Measurements from ENCODE around the gene FOXP1. TPM values are rescaled to one million over a fixed set of nuclear protein-coding genes. Genes with fewer than 3 reads are reported as not detected.

The FOXP1 gene
- total RNA-seq, 2 donors from 2014 or later: 119 to 199 TPM

GRCh38 chr3:71316066-71316777, 267.3 kb downstream of the FOXP1 start:
- Mint-ChIP-seq H3K36me3 (no peaks in the 10 kb centered on the region), H3K9me3 (no peaks in the 10 kb centered on the region), H3K27ac (peak overlapping the region in 1 of 2 donors; percentile 59)
- ATAC-seq (no peak), DNase-seq (ENCODE audit: low spot score in 2 of 2) (no peak)

- Mint-ChIP-seq H3K9me3 (no peaks in the 10 kb centered on the region), H3K27ac (peak overlapping the region in 1 of 2 donors; percentile 1), H3K36me3 (no peaks in the 10 kb centered on the region)
- no peak for DNase-seq (ENCODE audit: low spot score in 2 of 2)
- ATAC-seq: no peak
Observed at GRCh38 chr3:71315431-71315830, 268.1 kb downstream of the FOXP1 start.

GRCh38 chr3:71313844-71314243, 269.7 kb downstream of the FOXP1 start:
- H3K36me3 Mint-ChIP-seq: no peaks in the 10 kb centered on the region
- DNase-seq (ENCODE audit: low spot score in 2 of 2): no peak
- H3K27ac Mint-ChIP-seq: no peak overlapping the region
- ATAC-seq: no peak
- no peaks in the 10 kb centered on the region for H3K9me3 Mint-ChIP-seq

GRCh38 chr3:71312461-71312860, 271.1 kb downstream of the FOXP1 start:
- ATAC-seq: no peak
- H3K9me3 Mint-ChIP-seq: no peaks in the 10 kb centered on the region
- no peaks in the 10 kb centered on the region for H3K36me3 Mint-ChIP-seq
- no peak for DNase-seq (ENCODE audit: low spot score in 2 of 2)
- H3K27ac Mint-ChIP-seq: no peak overlapping the region

GRCh38 chr3:71311661-71312046, 271.9 kb downstream of the FOXP1 start:
- no peaks in the 10 kb centered on the region for H3K36me3 Mint-ChIP-seq
- DNase-seq (ENCODE audit: low spot score in 2 of 2): no peak
- ATAC-seq: no peak
- no peaks in the 10 kb centered on the region for H3K9me3 Mint-ChIP-seq
- no peak overlapping the region for H3K27ac Mint-ChIP-seq

GRCh38 chr3:71310980-71311660, 272.4 kb downstream of the FOXP1 start:
- Mint-ChIP-seq H3K27ac (no peak overlapping the region), H3K36me3 (no peaks in the 10 kb centered on the region), H3K9me3 (no peaks in the 10 kb centered on the region)
- DNase-seq (ENCODE audit: low spot score in 2 of 2) (no peak), ATAC-seq (no peak)

GRCh38 chr3:71310359-71310979, 273.1 kb downstream of the FOXP1 start:
- H3K36me3 Mint-ChIP-seq: peaks cover 0 to 3% of the 10 kb centered on the region in 2 donors
- DNase-seq (ENCODE audit: low spot score in 2 of 2): no peak
- H3K9me3 Mint-ChIP-seq: no peaks in the 10 kb centered on the region
- H3K27ac Mint-ChIP-seq: no peak overlapping the region
- no peak for ATAC-seq

- H3K27ac Mint-ChIP-seq: peak overlapping the region in 1 of 2 donors; percentile 85
Observed at GRCh38 chr3:71309886-71310285, 273.6 kb downstream of the FOXP1 start.

GRCh38 chr3:71309342-71309741, 274.2 kb downstream of the FOXP1 start:
- Mint-ChIP-seq H3K36me3 (peaks cover 0 to 12% of the 10 kb centered on the region in 2 donors), H3K27ac (peak overlapping the region; percentile 80 to 85), H3K9me3 (no peaks in the 10 kb centered on the region)
- ATAC-seq (peak; percentile 59 to 70), DNase-seq (ENCODE audit: low spot score in 2 of 2) (peak in 1 of 2 donors; percentile 31)

More at GRCh38 chr3:71309886-71310285, 273.6 kb downstream of the FOXP1 start:
- Mint-ChIP-seq H3K9me3 (no peaks in the 10 kb centered on the region), H3K36me3 (peaks cover 0 to 9% of the 10 kb centered on the region in 2 donors)
- DNase-seq (ENCODE audit: low spot score in 2 of 2) (no peak), ATAC-seq (no peak)

- DNase-seq (ENCODE audit: low spot score in 2 of 2) (no peak), ATAC-seq (peak; percentile 44 to 58)
- Mint-ChIP-seq H3K9me3 (no peaks in the 10 kb centered on the region), H3K36me3 (peaks cover 0 to 17% of the 10 kb centered on the region in 2 donors), H3K27ac (peak overlapping the region; percentile 80 to 85)
Observed at GRCh38 chr3:71308836-71309235, 274.7 kb downstream of the FOXP1 start.

GRCh38 chr3:71307991-71308697, 275.4 kb downstream of the FOXP1 start:
- H3K9me3 Mint-ChIP-seq: no peaks in the 10 kb centered on the region
- H3K36me3 Mint-ChIP-seq: peaks cover 0 to 24% of the 10 kb centered on the region in 2 donors
- ATAC-seq (peak in 1 of 2 donors; percentile 13), DNase-seq (ENCODE audit: low spot score in 2 of 2) (no peak)
- H3K27ac Mint-ChIP-seq: peak overlapping the region; percentile 73 to 85

GRCh38 chr3:71305231-71306206, 278.0 kb downstream of the FOXP1 start:
- peak in 1 of 2 donors; percentile 29 for DNase-seq (ENCODE audit: low spot score in 2 of 2)
- H3K27ac Mint-ChIP-seq: peak overlapping the region; percentile 97
- ATAC-seq: peak; percentile 9
- H3K9me3 Mint-ChIP-seq: no peaks in the 10 kb centered on the region
- H3K36me3 Mint-ChIP-seq: peaks cover 0 to 37% of the 10 kb centered on the region in 2 donors

GRCh38 chr3:71304684-71305083, 278.8 kb downstream of the FOXP1 start:
- ATAC-seq: peak in 1 of 2 donors; percentile 9
- H3K9me3 Mint-ChIP-seq: no peaks in the 10 kb centered on the region
- peak overlapping the region; percentile 97 for H3K27ac Mint-ChIP-seq
- no peak for DNase-seq (ENCODE audit: low spot score in 2 of 2)
- H3K36me3 Mint-ChIP-seq: peaks cover 0 to 46% of the 10 kb centered on the region in 2 donors

GRCh38 chr3:71304247-71304646, 279.3 kb downstream of the FOXP1 start:
- peaks cover 0 to 47% of the 10 kb centered on the region in 2 donors for H3K36me3 Mint-ChIP-seq
- H3K9me3 Mint-ChIP-seq: no peaks in the 10 kb centered on the region
- DNase-seq (ENCODE audit: low spot score in 2 of 2) (no peak), ATAC-seq (no peak)
- H3K27ac Mint-ChIP-seq: peak overlapping the region; percentile 97

GRCh38 chr3:71303627-71304200, 279.8 kb downstream of the FOXP1 start:
- no peak for ATAC-seq
- no peak for DNase-seq (ENCODE audit: low spot score in 2 of 2)
- Mint-ChIP-seq H3K9me3 (no peaks in the 10 kb centered on the region), H3K27ac (peak overlapping the region; percentile 97), H3K36me3 (peaks cover 0 to 47% of the 10 kb centered on the region in 2 donors)

Data from activated naive CD4-positive, alpha-beta T cell treated with anti-CD3 and anti-CD28 coated beads, Interleukin-2, amount 50 U/mL, for 72 hours (primary cell).